HCT116 (cell line): ENCODE measurements around the gene ERCC6. TPM values are rescaled to one million over a fixed set of nuclear protein-coding genes. Genes with fewer than 3 reads are reported as not detected.
A peak's percentile ranks its signal among the peaks of the same experiment; 100 is the strongest.

ENCODE experiments used
- ATAC-seq: fragments of 200-7000 bp; cut with Tn5 transposase; 2 replicates; pipeline ENCODE4 v1.9.1; 2020; ENCODE audit warnings: mild to moderate bottlenecking, moderate library complexity
- BruUV-seq: library from RNA; stranded (reverse); fragments of 400-500 nt; replicated peaks from 2 replicates; lab custom pipeline; 2021; lab: Mats Ljungman, UMichigan
- CTCF ChIA-PET: fragments of 300-600 bp; sonication (Branson Sonifier 250); formaldehyde crosslinking; loops from one replicate; lab custom pipeline; 2021; ENCODE audit warnings: antibody characterized with exemption; lab: Charles Lee
- POLR2A ChIA-PET: fragments of 300-600, 350-600 bp; sonication (Branson Sonifier 250); formaldehyde crosslinking; loops from one replicate; lab custom pipeline; 2021; ENCODE audit warnings: antibody characterized with exemption; lab: Charles Lee
- RAD21 ChIA-PET, 2 experiments: fragments of 300-600 bp; sonication (Branson Sonifier 250); formaldehyde crosslinking; loops; one replicate each; lab custom pipeline; 2023; ENCODE audit warnings: low total read pairs in 2 of 2; ENCODE audit not compliant: uncharacterized antibody in 2 of 2, unreplicated experiment in 2 of 2, low non-redundant PET in 1 of 2; lab: Charles Lee
- DNase-seq: peaks from one replicate; pipeline ENCODE4 v3.0.0-alpha.2; 2010; ENCODE audit warnings: low read depth, low spot score
- H2AFZ ChIP-seq: fragments of 200-600 bp; shearing (Covaris generic), sonication (generic); 2 replicates; pipeline ENCODE4 v1.6.1; 2017; ENCODE audit warnings: low read depth, mixed run types, mixed read lengths, antibody characterized with exemption, low read length; ENCODE audit not compliant: poor library complexity, severe bottlenecking
- H3K27ac ChIP-seq: 2 replicates; pipeline ENCODE4 v1.5.1; 2012; ENCODE audit warnings: low read depth, low read length
- H3K27me3 ChIP-seq: fragments of 200-600 bp; sonication (generic); 2 replicates; pipeline ENCODE4 v1.6.1; 2016; ENCODE audit warnings: mixed run types, low read length, mixed read lengths; ENCODE audit not compliant: insufficient read depth
- H3K36me3 ChIP-seq, 2 experiments: fragments of 200-500 bp in 1 of 2; fragments of 200-600 bp in 1 of 2; sonication (Bioruptor generic) in 1 of 2; sonication (generic) in 1 of 2; 2 replicates each; pipeline versions ENCODE4 v1.5.1 to v1.6.1; 2014 to 2016; ENCODE audit warnings: low read length in 2 of 2, inconsistent platforms in 1 of 2, mixed read lengths in 1 of 2, mixed run types in 1 of 2; ENCODE audit not compliant: insufficient read depth in 2 of 2, control insufficient read depth in 1 of 2
- H3K4me1 ChIP-seq, 2 experiments: fragments of 200-600 bp in 1 of 2; sonication (generic) in 1 of 2; 2 replicates each; pipeline versions ENCODE4 v1.5.1 to v1.6.1; 2012 to 2017; ENCODE audit warnings: low read length in 2 of 2, inconsistent platforms in 1 of 2, mild to moderate bottlenecking in 1 of 2, mixed read lengths in 1 of 2, mixed run types in 1 of 2, moderate library complexity in 1 of 2; ENCODE audit not compliant: insufficient read depth in 2 of 2, control insufficient read depth in 1 of 2
- H3K4me2 ChIP-seq: fragments of 200-600 bp; sonication (generic); 2 replicates; pipeline ENCODE4 v1.6.1; 2017; ENCODE audit warnings: mixed run types, low read length, mixed read lengths
- H3K4me3 ChIP-seq, 2 experiments: fragments of 200-600 bp in 1 of 2; sonication (generic) in 1 of 2; replicated peaks in 1 of 2; 2 replicates each; pipeline ENCODE4 v1.5.1; 2011 to 2016; ENCODE audit warnings: low read length in 2 of 2, control low read depth in 1 of 2, low read depth in 1 of 2, mild to moderate bottlenecking in 1 of 2, mixed read lengths in 1 of 2, mixed run types in 1 of 2
- H3K79me2 ChIP-seq: fragments of 200-600 bp; sonication (generic); 2 replicates; pipeline ENCODE4 v1.6.1; 2017; ENCODE audit warnings: mild to moderate bottlenecking, mixed run types, low read length, moderate library complexity, mixed read lengths; ENCODE audit not compliant: insufficient read depth
- H3K9ac ChIP-seq: fragments of 200-600 bp; sonication (generic); 2 replicates; pipeline ENCODE4 v1.6.1; 2016; ENCODE audit warnings: low read length, mixed read lengths
- H3K9me2 ChIP-seq: fragments of 200-600 bp; sonication (generic), shearing (Covaris generic); 2 replicates; pipeline ENCODE4 v1.6.1; 2017; ENCODE audit warnings: mixed run types, mild to moderate bottlenecking, moderate library complexity; ENCODE audit not compliant: insufficient read depth
- H3K9me3 ChIP-seq, 2 experiments: fragments of 200-500 bp in 1 of 2; fragments of 200-600 bp in 1 of 2; sonication (Bioruptor generic) in 1 of 2; sonication (generic) in 1 of 2; 2 replicates each; pipeline ENCODE4 v1.6.1; 2014 to 2017; ENCODE audit warnings: low read length in 2 of 2, mixed read lengths in 2 of 2, inconsistent platforms in 1 of 2, low read depth in 1 of 2, mild to moderate bottlenecking in 1 of 2, mixed run types in 1 of 2, moderate library complexity in 1 of 2; ENCODE audit not compliant: control insufficient read depth in 1 of 2, insufficient read depth in 1 of 2
- H4K20me1 ChIP-seq: fragments of 200-600 bp; sonication (generic), shearing (Covaris generic); 2 replicates; pipeline ENCODE4 v1.6.1; 2017; ENCODE audit warnings: mixed run types, mild to moderate bottlenecking, moderate library complexity; ENCODE audit not compliant: insufficient read depth
- CEBPB ChIP-seq: IDR thresholded peaks from 2 replicates; pipeline ENCODE4 v1.6.1; 2012; ENCODE audit warnings: low read depth
- EZH2 ChIP-seq: fragments of 200-600 bp; sonication (generic); IDR thresholded peaks from 2 replicates; pipeline ENCODE4 v1.6.1; 2017; ENCODE audit warnings: antibody characterized with exemption, mixed run types
- EZH2phosphoT487 ChIP-seq: fragments of 200-600 bp; IDR thresholded peaks from 2 replicates; pipeline ENCODE4 v1.6.1; 2018; ENCODE audit warnings: antibody characterized with exemption, borderline replicate concordance
- POLR2A ChIP-seq: IDR thresholded peaks from 2 replicates; pipeline ENCODE4 v1.7.0; 2011; ENCODE audit warnings: borderline replicate concordance; ENCODE audit not compliant: insufficient read depth, insufficient read length; ENCODE audit errors: extremely low read depth
- RAD21 ChIP-seq: IDR thresholded peaks from 2 replicates; pipeline ENCODE4 v1.6.1; 2012; ENCODE audit warnings: low read depth, mild to moderate bottlenecking
- TCF7L2 ChIP-seq: IDR thresholded peaks from 2 replicates; pipeline ENCODE4 v1.7.0; 2011; ENCODE audit warnings: borderline replicate concordance, inconsistent platforms; ENCODE audit not compliant: insufficient read depth, insufficient read length; ENCODE audit errors: extremely low read depth
- ZFX ChIP-seq: fragments of 450-650 bp; IDR thresholded peaks from 2 replicates; pipeline ENCODE4 v1.6.1; 2017
- ZNF274 ChIP-seq: fragments of 200-500 bp; sonication (Bioruptor generic); IDR thresholded peaks from 2 replicates; pipeline ENCODE4 v1.6.1; 2014; ENCODE audit warnings: mild to moderate bottlenecking, low read depth, low read length, inconsistent platforms
- intact Hi-C: fragments of 100-400 bp; cut with micrococcal nuclease; formaldehyde crosslinking; loops from 2 replicates; pipeline ENCODE4 v1.10.0; 2022
- total RNA-seq: library from RNA; stranded (reverse); gene quantifications from one replicate; pipeline ENCODE4 v1.2.1, GENCODE V29; 2021; ENCODE audit not compliant: unreplicated experiment
- TF ChIP-seq, protein P1 (sequence below): IDR thresholded peaks from 2 replicates; pipeline ENCODE4 v1.6.1; 2012; ENCODE audit warnings: low read depth
- TF ChIP-seq, protein P2 (sequence below): IDR thresholded peaks from 2 replicates; pipeline ENCODE4 v1.6.1; 2012
- TF ChIP-seq, protein P3 (sequence below): IDR thresholded peaks from 2 replicates; pipeline ENCODE4 v1.6.1; 2011; ENCODE audit warnings: mild to moderate bottlenecking, low read length, moderate library complexity; ENCODE audit not compliant: insufficient replicate concordance; ENCODE audit errors: extremely low read depth
- TF ChIP-seq, protein P4 (sequence below), 3 experiments: fragments of 200-600 bp in 1 of 3; sonication (generic) in 1 of 3; IDR thresholded peaks in 2 of 3; conservative IDR thresholded peaks in 1 of 3; 2 replicates each; pipeline ENCODE4 v1.5.1; 2012 to 2017; ENCODE audit warnings: low read depth in 2 of 3, low read length in 2 of 3, antibody characterized with exemption in 1 of 3, borderline replicate concordance in 1 of 3, control low read depth in 1 of 3, mild to moderate bottlenecking in 1 of 3, mixed read lengths in 1 of 3, mixed run types in 1 of 3, moderate library complexity in 1 of 3; ENCODE audit not compliant: insufficient read depth in 1 of 3

The ERCC6 gene
- total RNA-seq, 1 experiment from 2014 or later: 16.4 TPM

DNA sequence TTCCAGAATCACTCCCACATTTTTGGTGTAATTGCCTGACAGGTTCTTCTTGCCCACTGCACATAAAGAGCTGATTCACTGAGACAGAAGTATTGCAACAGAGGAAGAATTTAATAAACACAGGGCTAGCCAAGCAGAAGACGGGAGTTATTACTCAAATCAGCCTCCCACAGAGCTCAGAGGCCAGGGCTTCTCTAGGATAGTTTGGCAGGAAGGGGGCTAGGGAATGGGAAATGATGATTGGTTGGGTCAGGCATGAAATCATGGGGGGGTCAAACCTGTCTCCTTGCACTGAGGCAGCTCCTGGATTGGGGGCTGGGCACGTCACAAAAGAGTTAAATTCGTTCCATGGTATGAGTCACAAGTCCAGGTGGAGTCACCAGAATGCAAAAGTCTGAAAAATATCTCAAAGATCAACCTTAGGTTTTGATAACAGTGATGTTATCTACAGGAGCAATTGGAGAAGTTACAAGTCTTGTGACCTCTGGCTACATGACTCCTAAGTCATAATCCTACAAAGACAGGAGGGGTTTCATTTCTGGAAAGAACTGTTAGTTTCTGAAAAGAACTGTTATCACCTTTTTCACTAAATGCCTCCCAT lies 30.2 kb upstream of the ERCC6 start:
- ChIA-PET RAD21 (no interaction called here), POLR2A (no interaction called here), CTCF (no interaction called here)
- no peak overlapping the region for H3K4me3 ChIP-seq
- H3K9me3 ChIP-seq: no peaks in the 10 kb centered on the region
- H3K9me2 ChIP-seq: no peaks in the 10 kb centered on the region
- intact Hi-C loops: no loop called here
- no peak overlapping the region for H3K27ac ChIP-seq
- no peak overlapping the region for H3K9ac ChIP-seq
- TF ChIP-seq, protein P1, sequence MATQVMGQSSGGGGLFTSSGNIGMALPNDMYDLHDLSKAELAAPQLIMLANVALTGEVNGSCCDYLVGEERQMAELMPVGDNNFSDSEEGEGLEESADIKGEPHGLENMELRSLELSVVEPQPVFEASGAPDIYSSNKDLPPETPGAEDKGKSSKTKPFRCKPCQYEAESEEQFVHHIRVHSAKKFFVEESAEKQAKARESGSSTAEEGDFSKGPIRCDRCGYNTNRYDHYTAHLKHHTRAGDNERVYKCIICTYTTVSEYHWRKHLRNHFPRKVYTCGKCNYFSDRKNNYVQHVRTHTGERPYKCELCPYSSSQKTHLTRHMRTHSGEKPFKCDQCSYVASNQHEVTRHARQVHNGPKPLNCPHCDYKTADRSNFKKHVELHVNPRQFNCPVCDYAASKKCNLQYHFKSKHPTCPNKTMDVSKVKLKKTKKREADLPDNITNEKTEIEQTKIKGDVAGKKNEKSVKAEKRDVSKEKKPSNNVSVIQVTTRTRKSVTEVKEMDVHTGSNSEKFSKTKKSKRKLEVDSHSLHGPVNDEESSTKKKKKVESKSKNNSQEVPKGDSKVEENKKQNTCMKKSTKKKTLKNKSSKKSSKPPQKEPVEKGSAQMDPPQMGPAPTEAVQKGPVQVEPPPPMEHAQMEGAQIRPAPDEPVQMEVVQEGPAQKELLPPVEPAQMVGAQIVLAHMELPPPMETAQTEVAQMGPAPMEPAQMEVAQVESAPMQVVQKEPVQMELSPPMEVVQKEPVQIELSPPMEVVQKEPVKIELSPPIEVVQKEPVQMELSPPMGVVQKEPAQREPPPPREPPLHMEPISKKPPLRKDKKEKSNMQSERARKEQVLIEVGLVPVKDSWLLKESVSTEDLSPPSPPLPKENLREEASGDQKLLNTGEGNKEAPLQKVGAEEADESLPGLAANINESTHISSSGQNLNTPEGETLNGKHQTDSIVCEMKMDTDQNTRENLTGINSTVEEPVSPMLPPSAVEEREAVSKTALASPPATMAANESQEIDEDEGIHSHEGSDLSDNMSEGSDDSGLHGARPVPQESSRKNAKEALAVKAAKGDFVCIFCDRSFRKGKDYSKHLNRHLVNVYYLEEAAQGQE: no peak
- TF ChIP-seq TCF7L2 (no peak), CEBPB (0 out of 2 replicates have a peak, but pooled peaks have one; percentile 33)
- no peak for DNase-seq
- no peak overlapping the region for H2AFZ ChIP-seq
- H3K4me1 ChIP-seq: no peaks in the 10 kb centered on the region
- no peak for ATAC-seq
- H3K4me2 ChIP-seq: no peak overlapping the region
- H3K27me3 ChIP-seq: peaks cover 6% of the 10 kb centered on the region; the same call in 1 of the 2 replicates
- BruUV-seq: no TSS peak
- H4K20me1 ChIP-seq: no peaks in the 10 kb centered on the region
- no peaks in the 10 kb centered on the region for H3K79me2 ChIP-seq
- H3K36me3 ChIP-seq: no peaks in the 10 kb centered on the region

DNA sequence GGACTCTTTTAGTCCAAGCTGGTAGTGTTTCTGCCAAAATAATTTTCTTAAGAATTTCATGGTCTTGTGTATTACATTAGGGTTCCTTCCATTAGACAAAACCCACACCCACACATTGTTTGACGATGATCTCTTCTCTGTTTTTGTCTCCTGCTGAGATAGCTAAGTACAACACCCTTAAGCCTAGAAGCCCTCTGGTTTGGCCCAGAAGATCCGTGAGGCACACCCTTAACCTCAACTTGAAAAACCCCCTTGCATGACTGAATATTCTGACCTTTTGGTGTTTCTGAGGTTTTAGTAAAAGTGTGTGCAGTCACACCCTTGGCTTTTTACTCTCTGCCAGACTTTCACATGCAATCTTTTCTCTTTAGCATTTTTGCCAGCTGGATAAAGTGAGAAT lies 29.3 kb upstream of the ERCC6 start:
- RAD21 ChIA-PET: no interaction called here
- Histone ChIP-seq H4K20me1 (no peaks in the 10 kb centered on the region), H3K9ac (no peak overlapping the region), H3K4me3 (no peak overlapping the region), H3K79me2 (no peaks in the 10 kb centered on the region), H3K4me2 (no peak overlapping the region), H3K9me2 (no peaks in the 10 kb centered on the region), H3K9me3 (no peaks in the 10 kb centered on the region), H3K36me3 (no peaks in the 10 kb centered on the region), H3K27me3 (peaks cover 12% of the 10 kb centered on the region), H3K27ac (no peak overlapping the region), H2AFZ (no peak overlapping the region), H3K4me1 (no peaks in the 10 kb centered on the region)
- intact Hi-C loops: no loop called here
- ATAC-seq: no peak
- BruUV-seq: no TSS peak
- DNase-seq: no peak
- CTCF ChIA-PET: no interaction called here
- POLR2A ChIA-PET: no interaction called here
- TF ChIP-seq ZFX (no peak), ZNF274 (no peak), RAD21 (no peak), EZH2phosphoT487 (no peak), EZH2 (no peak), POLR2A (no peak)
- TF ChIP-seq, protein P2, sequence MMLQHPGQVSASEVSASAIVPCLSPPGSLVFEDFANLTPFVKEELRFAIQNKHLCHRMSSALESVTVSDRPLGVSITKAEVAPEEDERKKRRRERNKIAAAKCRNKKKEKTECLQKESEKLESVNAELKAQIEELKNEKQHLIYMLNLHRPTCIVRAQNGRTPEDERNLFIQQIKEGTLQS: no peak
- TF ChIP-seq, protein P3, sequence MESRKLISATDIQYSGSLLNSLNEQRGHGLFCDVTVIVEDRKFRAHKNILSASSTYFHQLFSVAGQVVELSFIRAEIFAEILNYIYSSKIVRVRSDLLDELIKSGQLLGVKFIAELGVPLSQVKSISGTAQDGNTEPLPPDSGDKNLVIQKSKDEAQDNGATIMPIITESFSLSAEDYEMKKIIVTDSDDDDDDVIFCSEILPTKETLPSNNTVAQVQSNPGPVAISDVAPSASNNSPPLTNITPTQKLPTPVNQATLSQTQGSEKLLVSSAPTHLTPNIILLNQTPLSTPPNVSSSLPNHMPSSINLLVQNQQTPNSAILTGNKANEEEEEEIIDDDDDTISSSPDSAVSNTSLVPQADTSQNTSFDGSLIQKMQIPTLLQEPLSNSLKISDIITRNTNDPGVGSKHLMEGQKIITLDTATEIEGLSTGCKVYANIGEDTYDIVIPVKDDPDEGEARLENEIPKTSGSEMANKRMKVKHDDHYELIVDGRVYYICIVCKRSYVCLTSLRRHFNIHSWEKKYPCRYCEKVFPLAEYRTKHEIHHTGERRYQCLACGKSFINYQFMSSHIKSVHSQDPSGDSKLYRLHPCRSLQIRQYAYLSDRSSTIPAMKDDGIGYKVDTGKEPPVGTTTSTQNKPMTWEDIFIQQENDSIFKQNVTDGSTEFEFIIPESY: no peak
- TF ChIP-seq, protein P4, sequence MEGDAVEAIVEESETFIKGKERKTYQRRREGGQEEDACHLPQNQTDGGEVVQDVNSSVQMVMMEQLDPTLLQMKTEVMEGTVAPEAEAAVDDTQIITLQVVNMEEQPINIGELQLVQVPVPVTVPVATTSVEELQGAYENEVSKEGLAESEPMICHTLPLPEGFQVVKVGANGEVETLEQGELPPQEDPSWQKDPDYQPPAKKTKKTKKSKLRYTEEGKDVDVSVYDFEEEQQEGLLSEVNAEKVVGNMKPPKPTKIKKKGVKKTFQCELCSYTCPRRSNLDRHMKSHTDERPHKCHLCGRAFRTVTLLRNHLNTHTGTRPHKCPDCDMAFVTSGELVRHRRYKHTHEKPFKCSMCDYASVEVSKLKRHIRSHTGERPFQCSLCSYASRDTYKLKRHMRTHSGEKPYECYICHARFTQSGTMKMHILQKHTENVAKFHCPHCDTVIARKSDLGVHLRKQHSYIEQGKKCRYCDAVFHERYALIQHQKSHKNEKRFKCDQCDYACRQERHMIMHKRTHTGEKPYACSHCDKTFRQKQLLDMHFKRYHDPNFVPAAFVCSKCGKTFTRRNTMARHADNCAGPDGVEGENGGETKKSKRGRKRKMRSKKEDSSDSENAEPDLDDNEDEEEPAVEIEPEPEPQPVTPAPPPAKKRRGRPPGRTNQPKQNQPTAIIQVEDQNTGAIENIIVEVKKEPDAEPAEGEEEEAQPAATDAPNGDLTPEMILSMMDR (IDR thresholded peaks at IDR 0.05 in 2 of 3, conservative IDR thresholded peaks at IDR 0.05 in 1 of 3; ENCODE audit: borderline replicate concordance in 1 of 3, insufficient read depth in 1 of 3, low read depth in 2 of 3, low read length in 2 of 3): no peak
